PC-3 (cell line): ENCODE results near the gene CLNK.

Source experiments
- CTCF ChIP-seq: fragments of 300-600 bp; sonication (generic); conservative IDR thresholded peaks from 2 replicates; pipeline ENCODE4 v1.5.1; 2017; ENCODE audit warnings: antibody characterized with exemption, low read depth, mild to moderate bottlenecking, low read length
- EZH2 ChIP-seq: fragments of 300-600 bp; sonication (generic); IDR thresholded peaks from one replicate; pipeline ENCODE4 v1.6.1; 2017; ENCODE audit warnings: antibody characterized with exemption, mild to moderate bottlenecking, low read length; ENCODE audit not compliant: unreplicated experiment

- no peak for TF ChIP-seq EZH2
- TF ChIP-seq CTCF = no peak
These were observed 229.4 kb downstream of the CLNK start for GRCh38 chr4:10455133-10455532.
